DMS79 (cell line): ENCODE measurements around the gene GDAP2.
"Not testable (repeated sequence)": the region's sequence is repeated elsewhere in the genome, so short reads cannot be mapped to it uniquely, and the experiment has no call there.

ENCODE experiments used
- DNase-seq: peaks from one replicate; lab custom pipeline; 2025; lab: John Stamatoyannopoulos, UW

Gene GDAP2

DNA sequence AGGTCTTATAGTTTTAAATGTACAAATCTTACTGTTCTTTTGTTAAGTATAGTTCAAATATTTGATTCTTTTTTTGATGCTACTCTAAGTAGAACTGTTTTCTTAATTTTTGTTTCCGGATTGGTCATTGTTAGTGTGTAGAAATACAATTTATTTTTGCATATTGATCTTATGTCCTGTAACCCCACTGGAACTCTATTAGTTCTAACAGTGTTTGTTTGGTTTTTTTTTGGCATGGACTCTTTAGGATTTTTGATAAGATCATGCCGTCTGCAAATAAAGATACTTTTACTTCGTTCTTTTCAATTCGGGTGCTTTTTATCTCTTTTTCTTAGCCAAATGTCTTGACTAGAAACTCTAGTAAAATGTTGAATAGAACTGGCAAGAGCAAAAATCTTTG, 26.5 kb downstream of the GDAP2 start:
- DNase-seq = no peak

- no peak for DNase-seq
These were observed 29.6 kb downstream of the GDAP2 start for GRCh38 chr1:117899801-117900200.

DNA sequence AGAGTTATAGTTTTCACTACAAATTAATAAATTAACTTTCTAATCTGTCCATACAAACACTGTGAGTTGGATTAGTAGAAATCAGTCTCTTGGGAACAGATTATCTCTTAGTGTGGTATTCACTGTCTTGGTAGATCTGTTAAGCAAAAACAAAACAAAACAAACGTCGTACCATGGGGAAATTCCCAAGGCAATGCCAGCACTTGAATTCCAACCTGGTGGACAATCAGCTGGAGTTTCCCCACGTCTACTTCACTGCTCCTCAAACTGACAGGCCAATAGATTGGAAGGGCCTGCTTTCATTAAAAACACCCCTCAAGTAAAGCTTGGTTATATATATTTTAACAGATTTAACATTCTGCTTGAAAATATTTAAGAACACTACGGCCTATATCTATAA, 31.9 kb downstream of the GDAP2 start:
- DNase-seq = no peak

- DNase-seq = peak; percentile 38
These were observed 33.8 kb downstream of the GDAP2 start for GRCh38 chr1:117895482-117896114.

DNA sequence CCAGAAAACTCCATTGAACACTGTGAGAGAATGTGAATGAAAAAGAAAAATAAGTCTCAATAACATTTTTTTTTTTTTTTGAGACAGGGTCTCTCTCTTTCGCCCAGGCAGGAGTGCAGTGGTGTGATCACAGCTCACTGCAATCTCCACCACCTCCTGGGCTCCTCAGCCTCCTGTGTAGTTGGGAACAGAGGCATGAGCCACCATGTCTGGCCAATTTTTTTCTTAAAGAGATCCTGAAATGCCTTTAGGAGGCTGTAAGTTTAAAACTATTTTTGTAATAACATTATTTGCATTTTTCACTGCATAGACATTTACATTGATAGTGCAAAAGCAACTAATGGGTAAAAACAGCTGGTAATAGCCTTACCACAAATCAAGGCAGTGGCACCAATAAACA, 35.3 kb downstream of the GDAP2 start:
- DNase-seq = no peak

DNA sequence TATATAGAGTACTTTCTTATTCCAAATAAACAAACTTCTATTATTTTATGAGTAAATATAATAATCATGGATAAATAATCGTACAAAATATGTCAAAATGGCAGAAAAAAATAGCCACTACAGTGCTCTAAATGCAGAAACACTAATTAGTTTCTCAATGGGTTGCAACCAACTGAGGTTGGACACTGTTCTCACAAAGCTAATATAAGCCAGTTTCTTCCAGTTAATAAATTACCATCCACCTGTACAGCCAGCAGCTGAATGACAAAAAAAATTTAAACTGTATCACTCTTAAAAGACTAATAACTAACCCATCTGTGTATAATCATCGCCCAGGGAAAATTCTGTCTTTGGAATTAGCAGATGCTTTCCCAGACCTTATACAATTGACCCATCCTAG, 36.9 kb downstream of the GDAP2 start:
- no peak for DNase-seq

DNA sequence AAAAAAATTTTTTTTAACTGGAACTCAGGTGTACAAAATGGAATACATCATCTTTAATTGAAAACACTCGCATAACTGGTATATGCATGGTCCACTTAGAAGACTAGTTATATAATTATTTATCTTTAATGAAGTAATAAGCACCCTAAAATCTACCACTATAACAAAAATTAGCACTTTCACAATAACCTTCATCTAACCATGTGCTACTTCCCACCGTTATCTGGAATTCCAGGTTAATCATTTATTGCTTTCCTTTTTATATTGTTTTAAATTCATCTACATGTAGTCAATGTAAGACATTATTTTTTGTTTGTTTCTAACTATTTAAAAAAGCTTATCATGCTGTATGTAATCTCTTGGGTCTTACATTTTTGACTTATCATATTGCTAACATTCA, 39.0 kb downstream of the GDAP2 start:
- DNase-seq = no peak

GRCh38 chr1:117886101-117886795, 43.2 kb downstream of the GDAP2 start:
- no peak for DNase-seq

- DNase-seq = no peak
These were observed 45.8 kb downstream of the GDAP2 start for GRCh38 chr1:117883616-117884015.

DNA sequence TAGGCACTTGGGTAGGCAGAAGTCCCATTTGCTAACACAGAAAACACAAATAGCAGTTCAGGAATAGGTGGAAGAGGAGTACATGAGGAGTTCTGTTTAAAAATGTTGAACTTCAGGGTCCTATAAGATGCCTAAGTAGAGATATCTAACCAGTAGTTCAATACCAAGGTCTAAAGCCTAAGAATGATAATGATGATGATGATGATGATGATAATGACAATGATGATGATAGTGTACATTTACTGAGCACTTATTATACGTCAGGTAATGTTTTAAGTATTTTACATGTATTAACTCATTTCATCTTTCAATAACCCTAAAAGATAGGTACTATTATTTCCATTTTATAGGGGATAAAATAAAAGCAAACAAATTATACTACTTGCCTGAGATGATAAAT, 50.1 kb downstream of the GDAP2 start:
- no peak for DNase-seq

DNA sequence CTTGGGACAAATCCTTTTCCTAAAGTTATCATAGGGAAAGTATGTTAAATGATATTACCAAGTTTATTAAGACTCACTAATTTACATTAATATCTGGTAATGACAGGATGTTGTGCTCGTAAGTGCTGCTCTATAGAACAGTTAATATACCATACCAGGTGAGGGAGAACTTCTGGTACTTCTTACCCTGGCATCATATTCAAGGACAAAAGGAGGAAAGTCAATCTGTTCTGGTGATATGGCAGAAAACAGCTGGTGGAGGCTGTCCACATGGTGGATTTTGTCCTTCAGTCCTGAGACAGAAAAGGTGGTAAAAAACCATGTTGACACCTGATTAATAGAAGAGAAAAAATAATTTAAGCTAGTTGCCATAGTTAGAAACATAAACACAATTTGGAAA, 51.6 kb downstream of the GDAP2 start:
- DNase-seq = no peak

DNA sequence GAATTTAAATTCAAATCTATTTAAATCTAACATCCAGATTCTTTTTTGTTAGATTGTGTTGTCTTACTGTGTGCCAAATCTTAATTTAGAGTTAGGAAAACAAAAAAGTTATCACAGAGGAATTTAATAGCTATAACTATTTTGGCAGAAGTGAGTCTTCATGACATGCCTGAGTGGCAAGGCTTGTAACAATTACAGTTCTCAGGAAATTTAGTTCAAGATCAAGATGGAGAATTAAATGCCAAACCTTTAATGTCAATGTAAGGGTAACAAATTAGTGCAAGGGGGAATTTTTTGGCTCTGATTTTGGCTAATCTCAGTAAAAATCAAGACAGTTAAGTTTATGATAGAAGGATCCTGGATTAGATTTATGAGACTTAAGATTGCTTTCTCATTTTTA, 58.4 kb downstream of the GDAP2 start:
- DNase-seq = no peak

DNA sequence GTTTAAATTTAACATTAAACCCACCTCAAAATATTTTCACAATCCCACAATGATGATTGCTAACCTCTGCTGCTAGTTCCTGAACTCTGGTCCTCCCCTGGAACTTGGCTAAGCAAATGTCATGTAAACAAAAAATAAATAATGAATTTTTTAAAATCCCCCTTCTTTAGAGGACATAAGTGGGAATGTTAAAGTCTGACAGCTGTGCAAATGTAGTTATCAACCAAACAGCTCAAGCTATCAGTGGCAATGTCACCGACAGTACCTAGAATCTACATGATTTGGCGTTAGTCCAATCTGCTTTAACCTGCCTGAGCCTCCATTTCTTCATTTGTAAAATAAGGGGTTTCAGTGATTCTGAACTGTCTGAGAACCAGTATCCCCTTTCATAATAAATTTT, 67.7 kb downstream of the GDAP2 start:
- DNase-seq = no peak

- no peak for DNase-seq
These were observed 68.4 kb downstream of the GDAP2 start for GRCh38 chr1:117860896-117861610.

DNA sequence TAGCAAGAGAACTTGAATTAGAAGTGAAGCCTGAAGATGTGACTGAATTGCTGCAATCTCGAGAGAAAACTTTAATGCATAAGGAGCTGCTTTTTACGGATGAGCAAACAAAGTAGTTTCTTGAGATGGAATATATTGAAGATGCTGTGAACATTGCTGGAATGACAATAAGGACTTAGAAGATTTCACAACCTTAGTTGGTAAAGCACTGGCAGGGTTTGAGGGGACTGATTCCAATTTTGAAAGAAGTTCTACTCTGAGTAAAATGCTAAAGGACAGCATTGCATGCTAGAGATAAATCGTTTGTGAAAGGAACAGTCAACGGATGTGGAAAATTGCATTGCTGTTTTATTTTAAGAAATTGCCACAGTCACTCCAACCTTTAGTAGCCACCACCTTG, 69.5 kb downstream of the GDAP2 start:
- no peak for DNase-seq

GRCh38 chr1:117857418-117857817, 72.0 kb downstream of the GDAP2 start:
- DNase-seq = no peak

- DNase-seq = no peak
These were observed 76.4 kb downstream of the GDAP2 start for GRCh38 chr1:117852853-117853553.

GRCh38 chr1:117851687-117852086, 77.7 kb downstream of the GDAP2 start:
- DNase-seq = no peak

DNA sequence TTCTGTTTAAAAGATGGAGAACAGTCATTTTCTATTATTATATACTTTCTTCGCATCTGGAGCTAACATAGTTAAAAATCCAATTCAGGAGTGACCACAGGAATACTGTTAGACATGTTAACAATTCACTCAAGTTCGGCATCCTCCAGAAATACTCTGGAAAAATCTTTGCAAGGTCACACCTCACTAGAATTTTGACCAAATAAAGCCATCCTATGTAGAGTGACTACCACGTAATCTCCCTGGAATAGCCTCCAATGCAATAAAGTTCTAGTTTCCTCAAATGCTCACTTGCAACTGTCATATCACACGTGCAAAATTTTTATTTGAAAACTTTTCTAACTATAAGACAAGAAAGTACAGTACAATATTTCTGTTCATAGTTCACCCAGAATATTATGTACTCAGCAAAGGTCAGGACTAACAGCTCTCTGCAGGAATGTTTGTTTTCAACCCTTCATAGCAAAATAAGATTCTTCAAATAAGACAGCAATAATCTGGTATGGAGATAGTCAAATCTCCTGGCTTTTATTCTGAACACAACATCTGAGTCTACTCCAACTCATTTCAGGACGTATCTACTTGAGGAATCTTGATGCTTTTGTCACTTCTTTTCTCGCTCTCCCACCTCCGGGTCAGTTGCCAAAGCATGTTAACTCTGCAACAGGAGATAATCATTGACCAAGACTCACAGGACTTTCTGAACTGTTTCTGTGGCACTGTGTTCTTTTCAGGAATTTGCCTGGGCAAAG, 82.6 kb downstream of the GDAP2 start:
- no peak for DNase-seq

DNA sequence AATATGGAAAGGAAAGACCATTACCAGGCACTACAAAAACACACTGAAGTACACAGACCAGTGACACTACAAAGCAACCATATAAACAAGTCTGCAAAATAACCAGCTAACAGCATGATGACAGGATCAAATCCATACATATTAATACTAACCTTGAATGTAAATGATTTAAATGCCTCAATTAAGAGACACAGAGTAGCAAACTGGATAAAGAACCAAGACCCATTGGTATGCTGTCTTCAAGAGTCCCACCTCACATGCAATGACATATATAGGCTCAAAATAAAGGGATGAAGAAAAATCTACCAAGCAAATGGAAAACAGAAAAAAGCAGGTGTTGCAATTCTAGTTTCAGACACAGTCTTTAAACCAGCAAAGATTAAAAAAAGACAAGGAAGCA, 84.9 kb downstream of the GDAP2 start:
- not testable (repeated sequence) for DNase-seq

DNA sequence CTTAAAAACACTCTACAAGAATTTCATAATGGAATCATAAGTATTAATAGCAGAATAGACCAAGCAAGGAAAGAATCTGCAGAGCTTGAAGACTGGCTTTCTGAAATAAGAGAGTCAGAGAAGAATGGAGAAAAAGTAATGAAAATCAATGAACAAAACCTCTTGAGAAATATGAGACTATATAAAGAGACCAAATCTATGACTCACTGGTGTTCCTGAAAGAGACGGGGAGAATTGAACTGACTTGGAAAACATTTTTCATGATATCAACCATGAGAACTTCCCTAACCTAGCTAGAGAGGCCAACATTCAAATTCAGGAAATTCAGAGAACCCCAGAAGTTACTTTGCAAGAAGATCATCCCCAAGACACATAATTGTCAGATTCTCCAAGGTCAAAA, 85.6 kb downstream of the GDAP2 start:
- no peak for DNase-seq
